Measurements from ENCODE around the gene KLF13.

KLF13 gene

GRCh38 chr15:31331389-31331788 is 4.8 kb downstream of the KLF13 start:
- DNase-seq (ENCODE audit: low read depth in 1 of 2, low spot score in 1 of 2): no peak

GRCh38 chr15:31332020-31332680 is 5.5 kb downstream of the KLF13 start:
- no peak for DNase-seq (ENCODE audit: low read depth in 1 of 2, low spot score in 1 of 2)

DNA sequence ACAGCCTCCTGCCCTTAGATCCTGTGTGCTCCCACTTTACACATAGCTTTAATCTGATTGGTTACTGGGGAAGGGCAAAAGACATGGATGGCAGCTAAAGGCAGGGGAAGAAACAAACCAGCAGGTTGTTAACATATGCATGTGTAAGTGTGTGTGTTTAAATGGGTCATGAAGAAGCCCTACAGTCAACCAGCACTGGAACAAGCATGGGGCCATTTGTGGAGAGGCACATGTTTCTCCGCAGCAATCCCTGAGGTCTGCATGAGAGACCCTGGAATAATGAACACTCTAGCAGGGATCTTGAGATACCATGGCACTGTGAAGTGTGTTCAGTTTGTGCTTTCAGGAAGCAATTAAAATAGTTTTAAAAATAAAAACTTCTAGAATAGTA is 6.0 kb downstream of the KLF13 start:
- no peak for DNase-seq (ENCODE audit: low read depth in 1 of 2, low spot score in 1 of 2)

DNA sequence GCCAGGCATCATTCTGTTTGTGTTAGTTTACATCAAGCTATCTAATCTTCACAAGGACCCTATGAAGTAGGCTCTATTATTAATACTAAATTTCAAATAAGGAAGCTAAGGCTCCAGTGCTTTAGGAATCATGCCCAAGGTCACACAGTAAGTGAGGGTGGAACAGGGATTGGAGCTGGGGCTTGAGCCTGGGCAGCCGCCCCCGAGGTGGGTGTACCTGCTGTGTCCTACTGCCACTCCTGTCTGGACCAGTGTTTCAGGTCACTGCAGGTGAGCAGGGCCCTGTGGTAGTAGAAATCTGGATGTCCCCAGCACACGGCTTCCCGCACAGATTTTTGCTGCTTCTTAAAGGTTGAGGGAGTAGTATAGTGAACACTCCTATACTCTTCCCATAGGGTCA is 6.5 kb downstream of the KLF13 start:
- DNase-seq (ENCODE audit: low read depth in 1 of 2, low spot score in 1 of 2): no peak

- DNase-seq (ENCODE audit: low read depth in 1 of 2, low spot score in 1 of 2): no peak
These were observed 7.2 kb downstream of the KLF13 start for GRCh38 chr15:31333820-31334219.

GRCh38 chr15:31335989-31336592 is 9.5 kb downstream of the KLF13 start:
- no peak for DNase-seq (ENCODE audit: low read depth in 1 of 2, low spot score in 1 of 2)

GRCh38 chr15:31336593-31337295 is 10.1 kb downstream of the KLF13 start:
- no peak for DNase-seq (ENCODE audit: low read depth in 1 of 2, low spot score in 1 of 2)

DNA sequence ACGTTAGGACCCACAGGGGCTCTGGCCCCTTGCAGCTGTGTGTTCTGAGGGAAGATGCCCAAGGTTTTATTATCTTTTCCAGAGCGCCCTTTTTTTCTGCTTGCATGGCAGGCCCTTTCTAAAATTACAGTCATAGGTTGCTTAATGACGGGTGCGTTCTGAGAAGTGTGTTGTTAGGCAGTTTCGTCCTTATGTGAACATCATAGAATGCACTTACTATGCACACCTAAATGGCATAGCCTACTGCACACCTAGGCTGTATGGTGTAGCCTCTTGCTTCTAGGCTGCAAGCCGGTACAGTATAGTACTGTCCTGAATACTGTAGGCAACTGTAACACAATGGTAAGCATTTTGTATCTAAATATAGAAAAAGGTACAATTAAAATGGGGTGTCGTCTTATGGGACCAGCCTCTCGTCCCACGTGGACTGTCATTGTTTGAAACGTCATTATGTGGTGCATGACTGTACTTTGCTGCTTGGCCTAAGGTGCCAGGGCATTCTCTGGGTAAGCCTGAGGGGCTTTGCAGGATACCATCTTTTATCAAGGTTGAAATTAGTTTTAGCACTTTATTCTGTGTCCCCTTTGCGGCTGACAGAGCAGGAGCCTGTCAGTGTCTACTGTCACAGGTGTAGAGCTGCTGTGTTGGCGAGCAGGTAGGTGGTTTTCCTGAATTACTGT is 10.9 kb downstream of the KLF13 start:
- DNase-seq (ENCODE audit: low read depth in 1 of 2, low spot score in 1 of 2): no peak

GRCh38 chr15:31338318-31338878 is 11.8 kb downstream of the KLF13 start:
- no peak for DNase-seq (ENCODE audit: low read depth in 1 of 2, low spot score in 1 of 2)

GRCh38 chr15:31338879-31339557 is 12.4 kb downstream of the KLF13 start:
- no peak for DNase-seq (ENCODE audit: low read depth in 1 of 2, low spot score in 1 of 2)

DNA sequence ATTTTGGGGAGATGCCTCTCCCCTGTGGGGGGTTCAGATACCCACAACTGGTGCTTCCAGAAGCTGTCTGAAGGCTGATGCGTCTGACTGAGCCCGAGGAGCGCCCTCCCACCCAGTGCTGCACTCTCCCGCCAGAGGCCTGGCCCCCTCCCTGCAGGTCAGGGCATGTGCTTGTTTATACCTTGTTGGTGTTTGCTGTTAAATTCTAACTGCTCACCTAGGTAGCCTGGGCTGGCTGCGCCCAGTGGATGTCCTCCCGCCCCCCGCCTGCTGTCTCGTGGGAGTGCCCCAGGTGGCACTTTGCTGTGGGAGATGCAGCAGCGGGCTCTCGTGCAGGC is 12.9 kb downstream of the KLF13 start:
- no peak for DNase-seq (ENCODE audit: low read depth in 1 of 2, low spot score in 1 of 2)

GRCh38 chr15:31340047-31340446 is 13.4 kb downstream of the KLF13 start:
- DNase-seq (ENCODE audit: low read depth in 1 of 2, low spot score in 1 of 2): no peak

- no peak for DNase-seq (ENCODE audit: low read depth in 1 of 2, low spot score in 1 of 2)
These were observed 14.0 kb downstream of the KLF13 start for GRCh38 chr15:31340592-31340991.

DNA sequence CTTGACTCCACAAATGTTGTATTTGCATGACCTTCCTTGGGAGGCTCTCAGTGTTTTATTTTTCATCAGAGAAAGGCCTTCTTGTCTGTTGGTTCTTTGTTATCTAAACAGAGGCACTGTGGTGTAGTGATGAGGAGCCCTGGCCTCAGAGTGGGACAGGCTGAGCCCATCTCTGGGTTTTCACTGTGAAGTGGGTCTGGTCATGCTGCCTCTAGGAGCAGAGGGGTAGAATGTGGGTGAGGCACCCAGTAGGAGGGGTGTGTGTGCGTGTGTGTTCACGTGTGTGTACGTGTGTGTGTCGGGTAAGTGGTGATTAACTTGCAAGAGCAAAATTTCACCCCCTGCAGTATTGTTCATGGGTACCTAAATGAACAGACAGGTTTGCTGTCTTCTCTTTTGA is 14.4 kb downstream of the KLF13 start:
- DNase-seq (ENCODE audit: low read depth in 1 of 2, low spot score in 1 of 2): no peak

GRCh38 chr15:31341496-31342195 is 15.0 kb downstream of the KLF13 start:
- no peak for DNase-seq (ENCODE audit: low read depth in 1 of 2, low spot score in 1 of 2)

DNA sequence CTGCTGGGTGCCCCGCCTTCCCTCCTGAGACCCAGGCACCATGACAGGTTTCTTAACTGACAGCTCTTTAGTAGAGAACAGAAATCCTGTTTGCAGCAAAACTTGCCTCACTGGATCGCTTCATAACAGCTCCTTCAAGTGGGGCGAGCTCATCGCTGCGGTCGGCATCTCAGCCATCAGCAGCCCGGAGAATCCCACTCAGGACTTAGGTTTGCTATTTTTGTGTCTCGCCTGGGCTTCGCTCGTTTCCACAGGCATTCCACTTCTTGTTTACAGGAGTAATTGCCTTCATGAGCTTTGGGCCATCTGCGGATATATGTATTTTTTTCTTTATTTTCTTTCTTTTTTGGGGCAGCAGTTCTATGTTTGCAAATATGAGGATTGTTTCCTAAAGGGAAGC is 15.7 kb downstream of the KLF13 start:
- no peak for DNase-seq (ENCODE audit: low read depth in 1 of 2, low spot score in 1 of 2)

- no peak for DNase-seq (ENCODE audit: low read depth in 1 of 2, low spot score in 1 of 2)
These were observed 16.4 kb downstream of the KLF13 start for GRCh38 chr15:31342781-31343626.

DNA sequence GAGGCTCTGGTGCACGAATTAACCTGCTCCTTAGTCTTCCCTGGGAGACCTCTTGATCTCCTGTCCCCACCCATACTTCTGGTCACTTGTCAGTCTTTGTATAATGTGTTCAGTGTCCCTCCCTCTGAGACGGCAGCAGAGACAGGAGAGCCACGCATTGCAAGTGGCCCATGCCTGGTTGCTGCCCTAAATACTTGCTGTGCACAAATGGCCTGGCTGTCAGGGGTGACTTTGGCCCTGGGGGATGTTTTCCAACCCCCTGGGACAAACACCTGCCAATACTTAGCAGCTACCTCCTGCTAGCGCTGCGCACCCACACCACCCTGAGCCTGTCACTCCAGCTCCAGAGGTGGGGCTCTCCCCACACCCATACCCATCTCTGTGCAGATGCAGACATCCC is 17.2 kb downstream of the KLF13 start:
- DNase-seq (ENCODE audit: low read depth in 1 of 2, low spot score in 1 of 2): no peak

DNA sequence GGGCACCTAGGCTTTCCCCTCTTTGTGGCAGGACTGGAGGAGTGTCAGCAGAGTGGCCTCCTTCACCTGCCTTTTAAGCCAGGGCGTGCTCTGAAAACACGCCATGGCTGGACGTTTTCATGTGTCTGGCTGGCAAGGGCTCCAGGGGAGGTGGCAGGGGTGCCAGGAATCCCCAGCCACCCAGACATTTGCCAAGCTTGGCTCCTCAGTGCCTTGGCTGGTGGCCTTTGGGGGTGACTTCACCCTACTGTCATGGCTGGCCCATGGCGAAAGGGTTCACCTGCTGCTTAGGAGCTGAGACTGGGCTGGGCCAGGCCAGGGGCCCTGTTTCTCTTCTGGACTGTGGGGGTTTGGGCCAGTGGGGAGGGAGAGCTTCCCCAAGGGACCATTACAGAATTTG is 17.6 kb downstream of the KLF13 start:
- DNase-seq (ENCODE audit: low read depth in 1 of 2, low spot score in 1 of 2): no peak

Data from activated T-helper 1 cell treated with anti-CD3 and anti-CD28 coated beads, Interleukin-2, amount 50 U/mL, for 16 hours (primary cell).